AG20443 (cell line): ENCODE results near the gene PHACTR3.

Source experiments
- DNase-seq: peaks from one replicate; pipeline ENCODE4 v3.0.0; 2012; ENCODE audit warnings: low spot score, mixed read lengths

Gene PHACTR3

DNA sequence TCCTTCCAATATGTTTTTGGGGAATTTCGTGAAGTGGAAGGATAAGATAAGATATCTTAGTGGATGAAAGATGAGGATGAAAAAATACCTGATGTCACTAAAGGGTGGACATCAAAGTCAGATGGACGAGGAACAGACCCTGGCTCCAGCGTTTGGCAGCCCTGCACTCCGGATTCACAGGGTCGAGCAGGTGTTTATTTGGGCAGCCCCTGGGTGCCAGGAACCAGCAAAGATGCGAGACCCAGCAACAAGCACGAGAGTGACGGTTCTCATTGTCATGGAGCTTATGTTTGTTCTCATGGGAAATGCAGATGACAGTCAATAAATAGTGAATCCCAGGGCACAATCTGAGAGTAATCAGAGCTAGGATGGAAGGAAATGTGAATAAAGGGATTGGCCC lies 131.1 kb downstream of the PHACTR3 start:
- DNase-seq: no peak

- DNase-seq: no peak
These were observed 131.6 kb downstream of the PHACTR3 start for GRCh38 chr20:59735917-59736316.

- DNase-seq: no peak
These were observed 132.0 kb downstream of the PHACTR3 start for GRCh38 chr20:59736366-59736765.

DNA sequence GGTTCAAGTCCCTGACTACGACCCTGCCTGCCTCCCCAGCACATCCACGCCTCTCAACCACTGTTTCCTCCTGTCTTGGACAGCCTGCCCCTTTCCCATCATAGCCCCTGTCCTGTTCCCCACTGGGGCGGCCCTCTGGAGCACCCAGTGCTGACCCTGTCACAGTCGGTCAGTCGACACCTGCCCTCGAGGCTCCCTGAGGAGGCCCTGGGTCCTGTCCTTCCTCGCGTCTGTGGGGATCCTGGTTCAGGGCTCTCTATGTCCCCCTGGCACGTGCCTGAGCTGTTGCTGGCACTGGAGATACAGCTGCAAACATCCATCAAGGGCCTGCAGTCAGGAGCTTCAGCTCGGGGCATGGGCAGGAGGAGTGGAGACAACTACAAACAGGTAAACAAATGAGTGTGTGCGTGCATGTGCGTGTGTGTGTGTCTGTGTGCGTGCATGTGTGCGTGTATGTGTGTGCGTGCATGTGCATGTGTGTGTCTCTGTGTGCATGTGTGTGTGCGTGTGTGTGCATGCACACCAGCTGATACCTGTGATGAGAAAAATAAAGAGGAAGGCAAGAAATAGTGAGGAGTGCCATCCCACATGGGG lies 132.8 kb downstream of the PHACTR3 start:
- DNase-seq: no peak

DNA sequence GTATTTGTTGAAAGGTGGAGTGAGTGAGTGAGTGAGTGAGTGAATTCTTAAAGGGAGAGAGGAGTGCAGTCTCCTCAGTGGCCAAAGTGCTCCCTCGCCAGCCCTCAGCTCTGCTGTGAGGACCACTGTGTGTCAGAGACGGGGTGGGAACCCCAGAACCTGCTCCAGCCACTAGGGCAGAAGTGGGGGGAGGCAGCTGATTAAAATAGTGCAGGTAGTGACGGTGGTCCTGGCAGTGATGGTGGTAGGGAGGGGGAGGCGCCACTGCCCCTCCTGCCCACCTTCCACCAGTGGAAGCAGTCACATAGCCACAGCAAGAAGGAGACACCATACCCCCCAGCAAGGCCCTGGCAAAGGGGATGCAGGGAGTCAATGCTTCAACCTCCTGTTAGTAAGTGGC lies 133.5 kb downstream of the PHACTR3 start:
- no peak for DNase-seq

DNA sequence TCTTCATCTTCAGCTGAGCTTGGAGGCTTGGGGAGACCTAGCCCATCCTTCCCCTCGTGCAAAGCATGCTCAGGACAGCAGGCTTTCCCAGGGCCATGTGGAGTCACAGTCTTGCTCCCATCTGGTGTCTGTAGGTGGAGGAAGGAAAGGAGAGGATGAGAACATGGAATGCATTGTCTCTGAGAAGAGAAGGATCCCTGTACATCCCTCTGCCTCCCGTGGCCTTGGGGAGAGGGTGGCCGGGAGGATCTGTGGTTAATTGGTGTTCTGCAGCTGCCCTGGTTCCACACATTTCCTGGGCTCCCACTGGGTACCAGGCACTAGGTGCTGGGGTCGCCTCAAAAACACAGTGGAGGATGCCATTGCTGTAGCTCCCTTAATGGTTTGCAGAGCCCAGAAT lies 134.5 kb downstream of the PHACTR3 start:
- no peak for DNase-seq

- DNase-seq: no peak
These were observed 136.3 kb downstream of the PHACTR3 start for GRCh38 chr20:59740621-59741020.

DNA sequence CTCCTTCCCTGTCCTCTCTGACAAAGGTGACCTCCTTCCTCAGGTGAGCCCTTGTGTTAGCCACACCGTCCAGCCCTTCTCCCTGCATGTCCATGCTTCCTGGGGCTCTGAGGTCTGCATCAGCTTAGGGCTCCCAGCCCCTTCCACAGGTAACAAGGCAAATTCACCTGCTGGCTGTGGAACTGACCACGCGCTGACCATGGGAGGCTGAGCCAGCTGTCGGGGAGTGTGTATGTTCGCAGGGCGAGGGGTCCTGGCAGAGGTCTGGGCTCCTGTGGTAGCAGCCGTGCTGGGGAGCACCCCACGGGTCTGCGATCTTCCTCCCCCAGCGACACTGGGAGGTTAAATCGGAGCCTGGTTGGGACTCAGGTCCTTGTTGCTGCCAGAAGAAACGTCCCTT lies 136.7 kb downstream of the PHACTR3 start:
- DNase-seq: no peak

DNA sequence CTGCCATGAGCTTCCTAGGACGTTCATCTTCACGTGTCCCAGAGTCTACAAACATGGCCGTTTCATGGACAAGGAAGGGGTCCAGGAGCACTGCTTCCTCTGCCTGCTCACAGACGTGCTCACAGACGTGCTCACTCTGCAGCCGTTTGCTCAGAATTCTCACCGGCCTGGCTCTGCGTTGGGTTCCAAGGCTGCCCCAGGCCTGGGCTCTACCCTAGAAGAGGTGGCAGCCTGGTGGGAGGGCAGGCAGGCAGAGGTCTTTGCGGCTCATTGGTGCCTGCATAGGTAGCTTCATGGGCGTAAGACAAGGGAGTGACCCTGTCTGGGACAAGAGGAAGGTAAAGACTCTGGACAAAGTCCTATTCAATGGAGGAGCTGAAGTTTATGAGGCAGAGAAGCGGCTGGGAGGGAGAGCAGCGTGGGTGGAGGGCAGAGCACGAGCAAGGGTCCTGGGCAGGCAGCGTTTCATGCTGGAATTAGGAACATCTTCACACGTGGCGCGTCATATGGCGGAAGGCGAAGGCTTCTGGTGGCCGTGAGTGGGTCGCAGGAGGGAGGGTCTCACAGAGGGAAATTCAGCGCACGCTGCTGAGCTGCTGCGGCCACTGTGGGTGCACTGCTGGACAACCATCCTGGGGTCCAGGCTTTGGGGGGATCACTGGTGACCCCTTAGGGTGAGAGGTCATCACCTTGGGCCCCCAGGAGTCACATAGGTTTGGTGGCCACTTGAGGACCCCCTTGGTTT lies 138.2 kb downstream of the PHACTR3 start:
- no peak for DNase-seq

DNA sequence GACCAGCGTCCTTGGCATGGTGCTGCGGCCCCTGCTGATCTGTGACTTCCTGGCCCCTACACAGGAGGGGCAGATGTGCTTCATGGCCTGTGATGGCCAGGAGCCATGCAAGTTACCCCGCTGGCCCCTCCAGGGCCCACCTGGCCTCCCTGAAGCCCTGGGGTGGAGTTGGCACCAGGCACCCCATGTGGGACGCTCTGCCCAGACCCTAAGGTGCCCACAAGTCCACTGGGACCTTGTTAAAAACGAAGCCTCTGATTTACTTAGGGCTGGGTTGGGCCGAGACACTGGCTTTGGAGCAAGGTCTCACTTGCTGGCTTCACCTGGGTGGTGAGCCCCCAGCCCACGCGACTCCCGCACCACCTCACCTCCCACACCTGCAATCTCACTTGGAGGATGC lies 139.0 kb downstream of the PHACTR3 start:
- DNase-seq: no peak

DNA sequence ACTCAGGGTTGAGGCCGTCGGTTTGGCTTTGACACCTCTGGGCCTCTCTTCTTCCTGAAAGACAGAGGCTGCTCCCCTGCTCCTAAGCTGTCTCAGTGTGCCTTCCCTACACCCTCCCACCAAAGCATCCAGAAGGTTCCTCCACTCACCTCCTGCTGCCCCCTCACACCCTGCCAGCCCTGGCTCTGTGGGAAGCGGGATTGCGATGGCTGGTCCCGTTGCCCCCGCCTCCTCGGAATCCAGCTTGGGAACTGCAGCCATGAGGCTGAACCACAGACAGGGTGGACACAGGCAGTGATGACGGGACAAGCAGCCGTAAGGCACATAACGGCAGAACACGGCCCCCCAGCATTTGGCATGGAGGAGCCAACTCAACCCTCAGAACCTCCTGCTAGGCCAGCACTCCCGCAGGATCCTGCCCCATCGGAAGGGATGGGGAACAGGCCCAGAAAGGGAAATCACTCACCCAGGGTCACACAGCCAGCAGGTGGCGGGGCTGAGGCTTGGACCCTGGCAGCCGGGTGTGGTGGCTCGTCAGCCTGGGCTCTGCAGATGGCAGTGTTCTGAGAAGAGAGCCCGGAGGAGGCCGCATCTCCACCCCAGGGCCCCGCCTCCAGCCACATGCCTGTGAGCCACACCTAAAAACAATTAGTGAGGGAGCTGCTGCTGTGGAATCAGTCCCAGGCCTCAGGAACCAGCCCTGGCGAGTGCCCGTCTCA lies 139.6 kb downstream of the PHACTR3 start:
- peak; percentile 48 for DNase-seq

GRCh38 chr20:59744756-59745155 lies 140.4 kb downstream of the PHACTR3 start:
- DNase-seq: no peak

GRCh38 chr20:59745201-59745600 lies 140.9 kb downstream of the PHACTR3 start:
- no peak for DNase-seq

DNA sequence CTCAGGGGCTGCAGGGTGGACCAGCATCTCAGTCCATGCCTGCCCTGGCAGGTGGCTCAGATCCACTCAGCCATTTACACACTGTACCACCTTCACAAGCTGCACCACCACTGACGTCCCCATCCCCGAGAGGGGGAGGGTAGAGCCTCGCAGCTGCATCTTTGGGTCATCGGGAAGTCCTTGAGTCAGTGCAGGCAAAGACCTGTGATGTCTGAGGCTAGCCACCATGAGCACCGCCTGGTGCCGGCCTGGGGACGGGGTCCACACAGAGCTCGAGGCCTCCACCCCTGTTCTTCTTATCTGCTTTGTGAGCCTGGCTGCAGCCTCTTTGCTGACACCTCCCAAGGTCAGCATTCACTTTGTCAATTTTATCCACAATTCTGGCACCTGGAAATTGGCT lies 141.4 kb downstream of the PHACTR3 start:
- DNase-seq: no peak

GRCh38 chr20:59746155-59746554 lies 141.8 kb downstream of the PHACTR3 start:
- DNase-seq: no peak

DNA sequence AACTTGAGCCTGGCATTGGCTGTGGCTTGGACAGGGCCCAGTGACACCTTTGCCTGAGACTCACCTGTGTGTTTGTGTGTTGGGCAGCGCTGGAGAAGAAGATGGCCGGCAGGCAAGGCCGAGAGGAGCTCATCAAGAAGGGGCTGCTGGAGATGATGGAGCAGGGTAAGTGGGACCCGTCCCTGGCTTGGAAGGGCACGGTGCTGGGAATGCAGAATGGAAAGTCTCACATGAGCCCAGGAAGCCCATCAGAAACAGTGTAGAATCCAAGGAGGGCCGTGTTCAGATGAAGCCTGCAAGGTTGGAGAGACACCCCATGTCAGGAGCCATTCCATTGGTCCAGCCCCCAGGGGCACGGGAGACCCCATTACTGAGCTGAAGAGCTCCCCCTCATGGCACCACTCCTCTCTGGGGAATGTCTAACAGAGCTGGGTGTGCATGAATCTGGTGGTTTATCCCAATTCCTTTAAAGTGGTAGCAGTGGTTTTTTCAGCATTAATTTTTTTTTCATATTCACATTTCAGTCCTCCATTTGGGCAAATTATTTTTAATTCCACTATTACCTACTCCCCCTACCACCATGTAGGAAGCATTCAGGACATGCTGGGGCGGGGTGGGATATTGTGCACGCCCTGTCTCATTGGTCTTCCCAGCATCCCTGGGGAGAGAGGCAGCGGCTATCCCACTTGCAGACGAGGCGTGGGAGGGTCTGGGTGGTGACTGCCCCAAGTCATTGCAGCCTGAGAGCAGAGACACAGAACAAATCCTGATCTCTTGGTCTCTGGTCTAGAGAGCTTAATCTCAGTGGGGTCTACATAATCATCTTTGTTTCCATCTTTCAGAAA lies 143.6 kb downstream of the PHACTR3 start:
- no peak for DNase-seq

- peak; percentile 94 for DNase-seq
These were observed 144.4 kb downstream of the PHACTR3 start for GRCh38 chr20:59748619-59749191.

- peak; percentile 93 for DNase-seq
These were observed 145.0 kb downstream of the PHACTR3 start for GRCh38 chr20:59749301-59749700.

DNA sequence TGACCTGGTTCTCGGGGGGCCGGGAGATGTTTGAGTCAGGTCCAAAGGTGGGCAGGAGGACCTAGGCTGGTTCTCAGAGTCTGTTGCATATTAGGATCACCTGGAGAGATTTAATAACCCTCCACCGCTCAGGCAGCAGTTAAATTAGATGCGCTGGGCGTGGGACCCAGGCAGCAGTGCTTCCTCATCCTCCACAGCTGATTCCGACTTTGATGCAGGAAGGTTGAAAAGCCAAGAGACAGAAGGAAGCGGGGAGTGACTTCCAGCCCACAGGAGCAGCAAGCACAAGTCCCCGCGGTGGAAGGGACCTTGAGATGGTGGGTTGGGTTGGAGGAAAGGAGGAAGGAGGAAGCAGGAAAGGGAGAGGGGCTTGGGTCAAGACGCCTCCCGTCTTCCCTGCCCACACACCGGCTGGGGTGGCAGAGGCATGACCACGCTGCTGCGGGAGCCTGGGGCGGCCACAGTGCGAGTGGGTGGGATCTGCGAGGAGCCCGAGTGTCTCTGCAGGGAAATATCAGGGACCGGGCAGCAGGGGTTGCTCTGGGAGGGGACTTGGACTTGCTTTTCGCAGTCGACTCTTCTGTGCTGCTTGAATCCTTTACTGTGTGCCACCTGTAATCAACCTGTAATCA lies 146.0 kb downstream of the PHACTR3 start:
- no peak for DNase-seq

DNA sequence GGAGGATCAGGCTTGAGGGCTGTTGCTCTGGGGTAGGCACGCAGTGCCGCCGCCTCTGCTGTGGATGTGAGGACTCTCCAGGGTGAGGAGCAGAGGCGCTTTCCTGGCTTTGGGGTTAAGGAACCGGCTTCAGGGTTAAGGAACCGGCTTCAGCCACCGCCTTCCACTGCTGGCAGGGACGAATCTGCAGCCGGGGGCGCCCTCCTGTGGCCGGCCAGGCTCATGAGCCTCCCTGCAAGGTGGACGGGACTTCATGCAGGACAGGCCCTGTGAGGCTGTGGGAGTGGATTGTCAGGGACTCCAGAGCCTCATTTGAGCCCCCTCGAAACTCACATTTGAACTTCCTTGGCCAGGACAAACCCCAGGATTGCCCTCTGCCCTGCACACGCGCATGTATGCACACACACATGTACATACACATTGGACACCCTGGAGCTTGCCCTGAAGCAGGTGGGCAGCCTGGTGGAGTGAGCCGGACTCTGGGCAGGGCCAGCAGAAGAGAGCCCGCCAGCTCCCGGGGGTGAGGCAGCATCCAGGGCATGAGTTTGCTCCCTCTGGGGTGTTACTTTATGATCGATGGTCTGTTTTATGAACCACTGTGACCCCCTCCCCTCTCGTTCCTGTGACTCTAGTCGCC lies 146.9 kb downstream of the PHACTR3 start:
- DNase-seq: peak; percentile 87

- DNase-seq: peak; percentile 43
These were observed 147.8 kb downstream of the PHACTR3 start for GRCh38 chr20:59752101-59752586.
